DMS79 (cell line): ENCODE results near the gene BEAN1.

Source experiments
- DNase-seq: peaks from one replicate; lab custom pipeline; 2025; lab: John Stamatoyannopoulos, UW

BEAN1 gene

GRCh38 chr16:66419527-66419926 lies 7.6 kb upstream of the BEAN1 start:
- DNase-seq: no peak

- no peak for DNase-seq
Measured at GRCh38 chr16:66420396-66420795, 6.7 kb upstream of the BEAN1 start.

- no peak for DNase-seq
Measured at GRCh38 chr16:66421891-66422290, 5.2 kb upstream of the BEAN1 start.

- DNase-seq: no peak
Measured at GRCh38 chr16:66422366-66422765, 4.7 kb upstream of the BEAN1 start.

- no peak for DNase-seq
Measured at GRCh38 chr16:66423177-66423576, 3.9 kb upstream of the BEAN1 start.

GRCh38 chr16:66425651-66426050 lies 1.4 kb upstream of the BEAN1 start:
- no peak for DNase-seq

- no peak for DNase-seq
Measured at GRCh38 chr16:66426112-66427035, 721 bp upstream of the BEAN1 start.

- DNase-seq: no peak
Measured at GRCh38 chr16:66427871-66428681, 981 bp downstream of the BEAN1 start.

GRCh38 chr16:66428682-66429251 lies 1.7 kb downstream of the BEAN1 start:
- DNase-seq: no peak

GRCh38 chr16:66429290-66429962 lies 2.3 kb downstream of the BEAN1 start:
- no peak for DNase-seq

GRCh38 chr16:66430214-66430613 lies 3.1 kb downstream of the BEAN1 start:
- no peak for DNase-seq

- DNase-seq: no peak
Measured at GRCh38 chr16:66431760-66432159, 4.7 kb downstream of the BEAN1 start.

GRCh38 chr16:66432429-66432828 lies 5.3 kb downstream of the BEAN1 start:
- DNase-seq: no peak

GRCh38 chr16:66434619-66435430 lies 7.7 kb downstream of the BEAN1 start:
- DNase-seq: no peak

- no peak for DNase-seq
Measured at GRCh38 chr16:66435896-66436295, 8.8 kb downstream of the BEAN1 start.

- DNase-seq: no peak
Measured at GRCh38 chr16:66437391-66437945, 10.4 kb downstream of the BEAN1 start.

- DNase-seq: no peak
Measured at GRCh38 chr16:66438536-66438935, 11.4 kb downstream of the BEAN1 start.

GRCh38 chr16:66439051-66439730 lies 12.1 kb downstream of the BEAN1 start:
- DNase-seq: no peak

- DNase-seq: no peak
Measured at GRCh38 chr16:66440271-66440802, 13.2 kb downstream of the BEAN1 start.

GRCh38 chr16:66440970-66441369 lies 13.9 kb downstream of the BEAN1 start:
- no peak for DNase-seq
